ENCODE data around the gene TSACC.

- TF ChIP-seq SUZ12 (IDR thresholded peaks at IDR 0.05; ENCODE audit: extremely low read depth, insufficient read depth, insufficient read length) (no peak), ZNF274 (IDR thresholded peaks at IDR 0.05; ENCODE audit: low read depth, low read length) (no peak), YY1 (IDR thresholded peaks at IDR 0.05; ENCODE audit: insufficient read depth, insufficient read length) (no peak)
Measured at GRCh38 chr1:156298852-156299357, 39.4 kb upstream of the TSACC start, which contains the start of gene VHLL.

All from NT2/D1 (cell line).